GM12878 (cell line): Measurements from ENCODE around the gene TCF7L2. TPM values are rescaled to one million over a fixed set of nuclear protein-coding genes. Genes with fewer than 3 reads are reported as not detected.

ENCODE experiments used
- ATAC-seq: fragments of 200-7000 bp; cut with Tn5 transposase; 3 replicates; pipeline ENCODE4 v1.9.1; 2020; ENCODE audit warnings: mild to moderate bottlenecking, moderate library complexity
- BruUV-seq: library from RNA; stranded (reverse); fragments of 400-500 nt; replicated peaks from 2 replicates; lab custom pipeline; 2021; lab: Mats Ljungman, UMichigan
- CTCF ChIA-PET: fragments of 300-600 bp; sonication (Branson Sonifier 250); formaldehyde crosslinking; extraction: SDS; loops from one replicate; lab custom pipeline; 2021; ENCODE audit warnings: inconsistent platforms; lab: Yijun Ruan, JAX
- POLR2A ChIA-PET: fragments of 350-600 bp; formaldehyde crosslinking; extraction: SDS; loops from one replicate; lab custom pipeline; 2021; ENCODE audit warnings: inconsistent platforms; lab: Charles Lee
- RAD21 ChIA-PET: fragments of 300-600 bp; sonication (Branson Sonifier 250); formaldehyde crosslinking; loops from one replicate; lab custom pipeline; 2023; ENCODE audit warnings: antibody characterized with exemption; ENCODE audit not compliant: unreplicated experiment; lab: Charles Lee
- SMC1A ChIA-PET: fragments of 300-600 bp; sonication (Branson Sonifier 250); formaldehyde crosslinking; loops from one replicate; lab custom pipeline; 2023; ENCODE audit not compliant: unreplicated experiment, uncharacterized antibody; lab: Charles Lee
- DNase-seq: peaks from one replicate; pipeline ENCODE4 v3.0.0-alpha.2; 2011; ENCODE audit warnings: low read depth, low spot score
- FAIRE-seq: peaks from 3 replicates; lab custom pipeline; 2011; peaks lifted over from hg19 to GRCh38; lab: Jason Lieb, UNC
- H2AFZ ChIP-seq: 2 replicates; pipeline ENCODE4 v1.6.0; 2011; ENCODE audit warnings: low read depth, low read length, control low read depth; ENCODE audit not compliant: control insufficient read depth
- H3K27ac ChIP-seq: 2 replicates; pipeline ENCODE4 v1.5.1; 2011; ENCODE audit warnings: control low read depth; ENCODE audit not compliant: control insufficient read depth, insufficient read depth
- H3K27me3 ChIP-seq, 2 experiments: replicated peaks in 1 of 2; 2 replicates each; pipeline versions ENCODE4 v1.6.0 to v1.6.1; 2011; ENCODE audit warnings: low read length in 1 of 2; ENCODE audit not compliant: control insufficient read depth in 2 of 2, insufficient read depth in 2 of 2
- H3K36me3 ChIP-seq, 2 experiments: 2 replicates each; pipeline ENCODE4 v1.5.1; 2011; ENCODE audit warnings: low read length in 1 of 2; ENCODE audit not compliant: control insufficient read depth in 2 of 2, insufficient read depth in 2 of 2
- H3K4me1 ChIP-seq: 2 replicates; pipeline ENCODE4 v1.6.1; 2011; ENCODE audit warnings: mild to moderate bottlenecking, low read length, moderate library complexity, mixed read lengths; ENCODE audit not compliant: control insufficient read depth, insufficient read depth
- H3K4me2 ChIP-seq: 2 replicates; pipeline ENCODE4 v1.6.0; 2011; ENCODE audit warnings: control low read depth; ENCODE audit not compliant: control insufficient read depth, insufficient read depth
- H3K4me3 ChIP-seq: fragments of 200-600 bp; sonication (generic); 2 replicates; pipeline ENCODE4 v1.5.1; 2016
- H3K79me2 ChIP-seq: 2 replicates; pipeline ENCODE4 v1.6.0; 2011; ENCODE audit warnings: low read length; ENCODE audit not compliant: control insufficient read depth, insufficient read depth
- H3K9ac ChIP-seq: 2 replicates; pipeline ENCODE4 v1.8.0; 2011; ENCODE audit warnings: low read length, control low read depth, mixed read lengths; ENCODE audit not compliant: control insufficient read depth, insufficient read depth
- H3K9me3 ChIP-seq: replicated peaks from 3 replicates; pipeline ENCODE4 v1.5.1; 2011; ENCODE audit warnings: mild to moderate bottlenecking, low read length; ENCODE audit not compliant: control insufficient read depth, insufficient read depth
- H4K20me1 ChIP-seq: 2 replicates; pipeline ENCODE4 v1.6.0; 2011; ENCODE audit not compliant: control insufficient read depth, insufficient read depth
- ASH2L ChIP-seq: fragments of 300-600, 200-600 bp; sonication (generic); IDR thresholded peaks from 2 replicates; pipeline ENCODE4 v1.6.1; 2017; ENCODE audit warnings: low read depth, mild to moderate bottlenecking, borderline replicate concordance
- ATF7 ChIP-seq: fragments of 450-650 bp; IDR thresholded peaks from 2 replicates; pipeline ENCODE4 v1.6.1; 2016; ENCODE audit warnings: low read depth, mild to moderate bottlenecking
- EZH2 ChIP-seq: IDR thresholded peaks from 2 replicates; pipeline ENCODE4 v1.6.1; 2012; ENCODE audit warnings: low read depth, mild to moderate bottlenecking, control low read depth, inconsistent platforms, low read length, borderline replicate concordance; ENCODE audit not compliant: control insufficient read depth
- MEF2B ChIP-seq: fragments of 450-650 bp; IDR thresholded peaks from 2 replicates; pipeline ENCODE4 v1.6.1; 2018; ENCODE audit warnings: mild to moderate bottlenecking, moderate library complexity; ENCODE audit not compliant: partially characterized antibody, poor library complexity, severe bottlenecking
- MYB ChIP-seq: fragments of 150-350 bp; IDR thresholded peaks from 2 replicates; pipeline ENCODE4 v1.6.1; 2014; ENCODE audit warnings: mild to moderate bottlenecking, low read depth, low read length, borderline replicate concordance
- NFXL1 ChIP-seq: fragments of 450-650 bp; IDR thresholded peaks from 2 replicates; pipeline ENCODE4 v1.6.1; 2017; ENCODE audit warnings: antibody characterized with exemption, mild to moderate bottlenecking, borderline replicate concordance
- NFYB ChIP-seq: IDR thresholded peaks from 2 replicates; pipeline ENCODE4 v1.6.1; 2011; ENCODE audit warnings: low read depth, mild to moderate bottlenecking, low read length, improper control_type of control experiment, moderate library complexity; ENCODE audit not compliant: insufficient read depth
- PML ChIP-seq: IDR thresholded peaks from 2 replicates; pipeline ENCODE4 v1.6.1; 2012; ENCODE audit warnings: low read length, inconsistent platforms
- POLR2AphosphoS2 ChIP-seq: IDR thresholded peaks from 2 replicates; pipeline ENCODE4 v1.6.1; 2011; ENCODE audit warnings: low read depth, mild to moderate bottlenecking, low read length, improper control_type of control experiment, moderate library complexity
- RUNX3 ChIP-seq: IDR thresholded peaks from 2 replicates; pipeline ENCODE4 v1.6.1; 2012; ENCODE audit warnings: low read length, inconsistent platforms
- TCF7 ChIP-seq: IDR thresholded peaks from 2 replicates; pipeline ENCODE4 v1.6.1; 2014; ENCODE audit warnings: antibody characterized with exemption, borderline replicate concordance
- WGBS: methylation state at CpG from one replicate; pipeline ENCODE4 v1.1.6; 2016; ENCODE audit warnings: low lambda C conversion rate; ENCODE audit not compliant: insufficient replicate concordance, insufficient coverage; ENCODE audit errors: missing lambda C conversion rate; 5-methylcytosine and 5-hydroxymethylcytosine counted together
- in situ Hi-C: fragments of 300-500 bp; cut with MboI; formaldehyde crosslinking; loops from 9 replicates; pipeline ENCODE4 v1.14.3; 2018; ENCODE audit warnings: mixed read lengths
- intact Hi-C: fragments of 100-400 bp; cut with micrococcal nuclease; formaldehyde crosslinking; loops from one replicate; pipeline ENCODE4 v1.14.2; 2022; ENCODE audit not compliant: unreplicated experiment
- polyA plus RNA-seq, 11 experiments: library from polyadenylated mRNA; depleted of rRNA in 4 of 11; unstranded in 6 of 11; stranded (reverse) in 5 of 11; fragments of >200 nt; fragmentation: Nextera tagmentation in 4 of 11; fragmentation: Illumina TruSeq in 1 of 11; extraction: Ambion mirVana in 4 of 11; extraction: Trizol in 1 of 11; gene quantifications; 1 replicate in 1 of 11; 2 replicates in 10 of 11; pipeline versions ENCODE4 v1.2.1 to v1.2.3, GENCODE V29; 2011 to 2016; ENCODE audit warnings: inconsistent platforms in 2 of 11, missing spikeins in 2 of 11, low read depth in 1 of 11
- total RNA-seq, 4 experiments: library from RNA; depleted of rRNA in 3 of 4; stranded (reverse); fragments of >200 nt in 3 of 4; fragmentation: Illumina TruSeq in 1 of 4; extraction: Trizol in 1 of 4; gene quantifications; 2 replicates each; pipeline versions ENCODE4 v1.2.1 to v1.2.3, GENCODE V29; 2013 to 2021
- TF ChIP-seq, protein P1 (sequence below): fragments of 150-350 bp; IDR thresholded peaks from 2 replicates; pipeline ENCODE4 v1.6.1; 2016; ENCODE audit warnings: low read depth, low read length
- TF ChIP-seq, protein P2 (sequence below): fragments of 450-650 bp; IDR thresholded peaks from 2 replicates; pipeline ENCODE4 v1.6.1; 2017; ENCODE audit warnings: mild to moderate bottlenecking, moderate library complexity
- TF ChIP-seq, protein P3 (sequence below): fragments of 450-650 bp; IDR thresholded peaks from 2 replicates; pipeline ENCODE4 v1.6.1; 2017; ENCODE audit warnings: mild to moderate bottlenecking, low read depth, inconsistent platforms; ENCODE audit not compliant: poor library complexity, severe bottlenecking
- TF ChIP-seq, protein P4 (sequence below): fragments of 450-650 bp; IDR thresholded peaks from 2 replicates; pipeline ENCODE4 v1.6.1; 2016; ENCODE audit warnings: mild to moderate bottlenecking

Gene TCF7L2
- total and polyA plus RNA-seq, 10 of the 15 experiments (the other 5 are each of a cell fraction or from before 2014, with no cell fraction given) = 0.02 to 1.1 (median 0.35) TPM; not detected in 4

DNA sequence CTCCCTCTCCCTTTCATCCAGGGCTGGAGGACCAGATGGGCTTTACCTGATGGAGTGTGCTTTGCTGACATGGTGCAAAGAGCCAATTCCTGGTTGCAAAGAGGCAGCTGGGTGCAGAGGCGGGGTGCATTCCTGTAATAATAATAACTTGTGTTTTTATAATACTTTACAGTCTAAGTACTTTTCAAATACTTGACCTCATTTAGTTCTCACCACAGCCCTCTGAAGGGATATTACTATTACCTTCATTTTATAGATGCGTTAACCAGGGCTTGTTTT, 70.4 kb downstream of the TCF7L2 start:
- intact Hi-C loops = no loop called here
- TF ChIP-seq, protein P1, sequence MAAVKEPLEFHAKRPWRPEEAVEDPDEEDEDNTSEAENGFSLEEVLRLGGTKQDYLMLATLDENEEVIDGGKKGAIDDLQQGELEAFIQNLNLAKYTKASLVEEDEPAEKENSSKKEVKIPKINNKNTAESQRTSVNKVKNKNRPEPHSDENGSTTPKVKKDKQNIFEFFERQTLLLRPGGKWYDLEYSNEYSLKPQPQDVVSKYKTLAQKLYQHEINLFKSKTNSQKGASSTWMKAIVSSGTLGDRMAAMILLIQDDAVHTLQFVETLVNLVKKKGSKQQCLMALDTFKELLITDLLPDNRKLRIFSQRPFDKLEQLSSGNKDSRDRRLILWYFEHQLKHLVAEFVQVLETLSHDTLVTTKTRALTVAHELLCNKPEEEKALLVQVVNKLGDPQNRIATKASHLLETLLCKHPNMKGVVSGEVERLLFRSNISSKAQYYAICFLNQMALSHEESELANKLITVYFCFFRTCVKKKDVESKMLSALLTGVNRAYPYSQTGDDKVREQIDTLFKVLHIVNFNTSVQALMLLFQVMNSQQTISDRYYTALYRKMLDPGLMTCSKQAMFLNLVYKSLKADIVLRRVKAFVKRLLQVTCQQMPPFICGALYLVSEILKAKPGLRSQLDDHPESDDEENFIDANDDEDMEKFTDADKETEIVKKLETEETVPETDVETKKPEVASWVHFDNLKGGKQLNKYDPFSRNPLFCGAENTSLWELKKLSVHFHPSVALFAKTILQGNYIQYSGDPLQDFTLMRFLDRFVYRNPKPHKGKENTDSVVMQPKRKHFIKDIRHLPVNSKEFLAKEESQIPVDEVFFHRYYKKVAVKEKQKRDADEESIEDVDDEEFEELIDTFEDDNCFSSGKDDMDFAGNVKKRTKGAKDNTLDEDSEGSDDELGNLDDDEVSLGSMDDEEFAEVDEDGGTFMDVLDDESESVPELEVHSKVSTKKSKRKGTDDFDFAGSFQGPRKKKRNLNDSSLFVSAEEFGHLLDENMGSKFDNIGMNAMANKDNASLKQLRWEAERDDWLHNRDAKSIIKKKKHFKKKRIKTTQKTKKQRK = no peak
- TF ChIP-seq EZH2 (no peak), NFYB (no peak), NFXL1 (no peak), TCF7 (no peak), PML (no peak), ATF7 (no peak), RUNX3 (no peak), ASH2L (no peak), POLR2AphosphoS2 (no peak), MYB (no peak), MEF2B (no peak)
- TF ChIP-seq, protein P2, sequence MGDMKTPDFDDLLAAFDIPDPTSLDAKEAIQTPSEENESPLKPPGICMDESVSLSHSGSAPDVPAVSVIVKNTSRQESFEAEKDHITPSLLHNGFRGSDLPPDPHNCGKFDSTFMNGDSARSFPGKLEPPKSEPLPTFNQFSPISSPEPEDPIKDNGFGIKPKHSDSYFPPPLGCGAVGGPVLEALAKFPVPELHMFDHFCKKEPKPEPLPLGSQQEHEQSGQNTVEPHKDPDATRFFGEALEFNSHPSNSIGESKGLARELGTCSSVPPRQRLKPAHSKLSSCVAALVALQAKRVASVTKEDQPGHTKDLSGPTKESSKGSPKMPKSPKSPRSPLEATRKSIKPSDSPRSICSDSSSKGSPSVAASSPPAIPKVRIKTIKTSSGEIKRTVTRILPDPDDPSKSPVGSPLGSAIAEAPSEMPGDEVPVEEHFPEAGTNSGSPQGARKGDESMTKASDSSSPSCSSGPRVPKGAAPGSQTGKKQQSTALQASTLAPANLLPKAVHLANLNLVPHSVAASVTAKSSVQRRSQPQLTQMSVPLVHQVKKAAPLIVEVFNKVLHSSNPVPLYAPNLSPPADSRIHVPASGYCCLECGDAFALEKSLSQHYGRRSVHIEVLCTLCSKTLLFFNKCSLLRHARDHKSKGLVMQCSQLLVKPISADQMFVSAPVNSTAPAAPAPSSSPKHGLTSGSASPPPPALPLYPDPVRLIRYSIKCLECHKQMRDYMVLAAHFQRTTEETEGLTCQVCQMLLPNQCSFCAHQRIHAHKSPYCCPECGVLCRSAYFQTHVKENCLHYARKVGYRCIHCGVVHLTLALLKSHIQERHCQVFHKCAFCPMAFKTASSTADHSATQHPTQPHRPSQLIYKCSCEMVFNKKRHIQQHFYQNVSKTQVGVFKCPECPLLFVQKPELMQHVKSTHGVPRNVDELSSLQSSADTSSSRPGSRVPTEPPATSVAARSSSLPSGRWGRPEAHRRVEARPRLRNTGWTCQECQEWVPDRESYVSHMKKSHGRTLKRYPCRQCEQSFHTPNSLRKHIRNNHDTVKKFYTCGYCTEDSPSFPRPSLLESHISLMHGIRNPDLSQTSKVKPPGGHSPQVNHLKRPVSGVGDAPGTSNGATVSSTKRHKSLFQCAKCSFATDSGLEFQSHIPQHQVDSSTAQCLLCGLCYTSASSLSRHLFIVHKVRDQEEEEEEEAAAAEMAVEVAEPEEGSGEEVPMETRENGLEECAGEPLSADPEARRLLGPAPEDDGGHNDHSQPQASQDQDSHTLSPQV = no peak
- TF ChIP-seq, protein P3, sequence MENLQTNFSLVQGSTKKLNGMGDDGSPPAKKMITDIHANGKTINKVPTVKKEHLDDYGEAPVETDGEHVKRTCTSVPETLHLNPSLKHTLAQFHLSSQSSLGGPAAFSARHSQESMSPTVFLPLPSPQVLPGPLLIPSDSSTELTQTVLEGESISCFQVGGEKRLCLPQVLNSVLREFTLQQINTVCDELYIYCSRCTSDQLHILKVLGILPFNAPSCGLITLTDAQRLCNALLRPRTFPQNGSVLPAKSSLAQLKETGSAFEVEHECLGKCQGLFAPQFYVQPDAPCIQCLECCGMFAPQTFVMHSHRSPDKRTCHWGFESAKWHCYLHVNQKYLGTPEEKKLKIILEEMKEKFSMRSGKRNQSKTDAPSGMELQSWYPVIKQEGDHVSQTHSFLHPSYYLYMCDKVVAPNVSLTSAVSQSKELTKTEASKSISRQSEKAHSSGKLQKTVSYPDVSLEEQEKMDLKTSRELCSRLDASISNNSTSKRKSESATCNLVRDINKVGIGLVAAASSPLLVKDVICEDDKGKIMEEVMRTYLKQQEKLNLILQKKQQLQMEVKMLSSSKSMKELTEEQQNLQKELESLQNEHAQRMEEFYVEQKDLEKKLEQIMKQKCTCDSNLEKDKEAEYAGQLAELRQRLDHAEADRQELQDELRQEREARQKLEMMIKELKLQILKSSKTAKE = no peak
- TF ChIP-seq, protein P4, sequence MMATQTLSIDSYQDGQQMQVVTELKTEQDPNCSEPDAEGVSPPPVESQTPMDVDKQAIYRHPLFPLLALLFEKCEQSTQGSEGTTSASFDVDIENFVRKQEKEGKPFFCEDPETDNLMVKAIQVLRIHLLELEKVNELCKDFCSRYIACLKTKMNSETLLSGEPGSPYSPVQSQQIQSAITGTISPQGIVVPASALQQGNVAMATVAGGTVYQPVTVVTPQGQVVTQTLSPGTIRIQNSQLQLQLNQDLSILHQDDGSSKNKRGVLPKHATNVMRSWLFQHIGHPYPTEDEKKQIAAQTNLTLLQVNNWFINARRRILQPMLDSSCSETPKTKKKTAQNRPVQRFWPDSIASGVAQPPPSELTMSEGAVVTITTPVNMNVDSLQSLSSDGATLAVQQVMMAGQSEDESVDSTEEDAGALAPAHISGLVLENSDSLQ = no peak

More for the DNA sequence above, 70.4 kb downstream of the TCF7L2 start:
- ChIA-PET SMC1A (no interaction called here), POLR2A (no interaction called here), CTCF (no interaction called here), RAD21 (no interaction called here)
- FAIRE-seq (no peak), DNase-seq (no peak), ATAC-seq (no peak)
- H3K4me1 ChIP-seq = no peaks in the 10 kb centered on the region
- no peaks in the 10 kb centered on the region for H3K79me2 ChIP-seq
- H3K4me2 ChIP-seq = no peak overlapping the region
- H3K9ac ChIP-seq = no peak overlapping the region
- no TSS peak for BruUV-seq
- H3K36me3 ChIP-seq = no peaks in the 10 kb centered on the region
- H4K20me1 ChIP-seq = no peaks in the 10 kb centered on the region
- H2AFZ ChIP-seq = no peak overlapping the region
- WGBS = 0% methylated on average over 2 of the region's 2 CpGs
- H3K4me3 ChIP-seq = no peak overlapping the region
- in situ Hi-C loops = no loop called here
- H3K27me3 ChIP-seq = peaks cover 0 to 2% of the 10 kb centered on the region in 2 experiments; a peak in 3 of 4 replicates
- H3K27ac ChIP-seq = no peak overlapping the region
- no peaks in the 10 kb centered on the region for H3K9me3 ChIP-seq
